ENCODE measurements around the gene AGAP1.

GRCh38 chr2:235921508-235922191 is 427.8 kb downstream of the AGAP1 start:
- TF ChIP-seq POLR2A (IDR thresholded peaks at IDR 0.05), result no peak
- no peak for TF ChIP-seq CTCF (IDR thresholded peaks at IDR 0.05)

All from right lobe of liver (tissue), 4 donors.